ENCODE results near the gene GCGR.
A peak's percentile ranks its signal among the peaks of the same experiment; 100 is the strongest.

Gene GCGR

GRCh38 chr17:81846743-81847689 lies 43.1 kb downstream of the GCGR start:
- no peak for DNase-seq (ENCODE audit: low spot score)

- DNase-seq (ENCODE audit: low spot score): no peak
Observed at GRCh38 chr17:81849457-81849856, 45.5 kb downstream of the GCGR start.

- no peak for DNase-seq (ENCODE audit: low spot score)
Observed at GRCh38 chr17:81851423-81851822, 47.5 kb downstream of the GCGR start.

- DNase-seq (ENCODE audit: low spot score): no peak
Observed at GRCh38 chr17:81852237-81852636, 48.3 kb downstream of the GCGR start.

- DNase-seq (ENCODE audit: low spot score): peak; percentile 37
Observed at GRCh38 chr17:81854974-81855774, 51.2 kb downstream of the GCGR start.

- no peak for DNase-seq (ENCODE audit: low spot score)
Observed at GRCh38 chr17:81858170-81858966, 54.4 kb downstream of the GCGR start.

- peak; percentile 40 for DNase-seq (ENCODE audit: low spot score)
Observed at GRCh38 chr17:81858967-81859905, 55.3 kb downstream of the GCGR start.

- no peak for DNase-seq (ENCODE audit: low spot score)
Observed at GRCh38 chr17:81859906-81860755, 56.2 kb downstream of the GCGR start, which contains the start of gene P4HB. Gene P4HB, minus strand, starts transcription at chr17:81860535. Its CDS starts 64 bp downstream, at chr17:81860471.

GRCh38 chr17:81860756-81861568 lies 57.0 kb downstream of the GCGR start:
- peak; percentile 100 for DNase-seq (ENCODE audit: low spot score)

GRCh38 chr17:81863123-81863675 lies 59.2 kb downstream of the GCGR start:
- DNase-seq (ENCODE audit: low spot score): no peak
